ENCODE data around the gene CD99L2.

CD99L2 gene

DNA sequence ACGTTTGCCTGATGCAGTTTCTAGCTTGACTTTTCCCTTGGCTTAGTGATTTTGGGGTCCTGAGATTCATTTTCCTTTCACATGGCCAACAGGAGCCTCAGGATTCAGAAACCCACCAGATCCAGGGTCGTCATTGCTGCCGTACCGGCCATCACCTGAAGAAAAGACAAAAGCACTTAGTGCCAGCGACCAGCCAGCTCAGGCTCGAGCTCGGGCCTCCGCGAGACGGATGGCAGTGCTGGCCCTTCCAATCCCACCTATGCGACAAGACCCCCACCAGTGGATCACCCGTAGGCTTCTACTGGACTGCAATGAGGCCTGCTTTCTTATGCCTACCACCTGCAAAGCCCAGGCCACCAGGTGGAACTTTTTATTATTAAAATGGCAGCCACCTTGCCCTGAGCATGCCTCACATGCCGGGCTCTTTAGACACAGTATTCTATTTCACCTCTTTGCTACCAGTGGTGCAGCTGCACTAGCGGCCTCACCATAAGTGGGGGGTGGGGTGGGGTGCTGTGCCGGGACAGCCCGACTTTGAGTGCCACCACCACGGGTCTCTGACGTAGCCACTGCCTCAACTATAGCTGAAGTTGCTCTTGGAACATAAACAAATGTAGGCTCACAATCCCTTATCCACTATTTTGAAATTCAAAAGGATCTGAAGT is 121.0 kb downstream of the CD99L2 start:
- no peak for DNase-seq

DNA sequence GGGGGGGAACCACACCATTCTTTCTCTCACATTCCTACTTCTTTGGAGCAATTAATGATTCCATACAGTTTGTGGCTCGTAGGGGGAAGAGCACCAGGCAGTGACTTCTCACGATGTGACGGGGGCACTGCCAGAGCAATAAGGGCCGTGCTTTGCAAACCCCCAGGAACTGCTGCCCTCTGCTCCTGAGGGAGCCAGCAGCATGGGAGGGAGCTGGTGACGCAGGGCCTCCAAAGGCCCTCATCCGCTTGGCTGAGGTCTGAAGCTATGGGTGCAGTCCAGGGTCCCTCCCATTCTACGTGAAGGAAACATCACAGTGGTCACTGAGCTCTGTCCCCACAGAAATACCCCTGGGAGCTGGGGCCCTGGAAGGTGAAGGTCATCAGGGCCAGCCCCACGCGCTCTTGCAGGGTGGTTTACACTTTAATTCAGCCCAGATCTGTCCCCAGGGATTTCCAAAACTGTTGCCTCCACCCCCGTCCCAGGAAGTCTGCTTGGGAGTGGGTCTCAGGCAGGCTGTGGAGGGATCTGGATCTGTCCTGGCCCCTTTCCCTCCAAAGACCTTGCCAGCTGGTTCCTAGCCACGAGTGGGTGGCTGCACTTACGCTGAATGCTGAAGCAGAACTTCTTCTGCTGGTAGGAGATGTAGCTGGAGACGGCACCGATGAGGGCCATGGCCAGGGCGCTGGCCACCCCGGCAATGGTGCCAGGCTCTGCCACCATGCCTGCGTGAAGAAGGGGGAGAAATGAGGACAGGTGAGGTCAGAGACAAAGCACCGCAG is 122.7 kb downstream of the CD99L2 start:
- no peak for DNase-seq

DNA sequence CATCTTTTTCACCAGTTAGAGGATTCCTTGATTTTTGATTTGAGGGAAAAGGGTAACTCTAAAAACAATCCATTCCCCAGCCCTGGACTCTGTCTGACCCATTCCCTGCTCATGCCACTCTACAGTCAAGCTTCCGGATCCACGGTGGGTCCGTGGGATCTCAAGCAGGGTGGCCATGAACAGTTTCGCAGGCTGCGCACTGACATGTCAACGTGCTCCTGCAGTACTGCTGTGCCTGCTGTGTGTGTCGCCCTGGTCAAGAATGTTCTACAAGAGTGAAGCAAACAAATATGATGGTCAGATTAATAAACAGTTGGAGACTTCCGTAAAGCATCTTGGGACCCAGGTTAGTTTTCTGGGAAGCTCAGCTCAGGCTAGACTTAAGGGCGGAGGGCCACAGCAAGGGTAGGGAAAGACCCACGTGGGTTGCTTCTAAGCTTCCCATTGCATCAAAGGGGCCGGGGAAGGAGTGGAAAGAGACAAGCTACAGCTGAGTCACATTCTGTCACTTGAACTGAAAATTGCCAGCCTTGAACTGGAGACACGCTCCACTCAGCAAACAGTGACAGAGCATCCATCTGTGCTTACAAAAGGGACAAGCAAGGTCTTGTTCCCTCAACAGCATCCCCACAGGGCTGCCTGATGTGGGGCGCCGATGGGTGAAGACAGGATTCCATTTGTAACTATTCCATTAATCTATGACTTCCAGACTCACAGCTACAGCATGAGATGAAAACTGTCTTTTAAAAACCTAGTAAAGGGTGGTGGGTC is 123.5 kb downstream of the CD99L2 start:
- no peak for DNase-seq

DNA sequence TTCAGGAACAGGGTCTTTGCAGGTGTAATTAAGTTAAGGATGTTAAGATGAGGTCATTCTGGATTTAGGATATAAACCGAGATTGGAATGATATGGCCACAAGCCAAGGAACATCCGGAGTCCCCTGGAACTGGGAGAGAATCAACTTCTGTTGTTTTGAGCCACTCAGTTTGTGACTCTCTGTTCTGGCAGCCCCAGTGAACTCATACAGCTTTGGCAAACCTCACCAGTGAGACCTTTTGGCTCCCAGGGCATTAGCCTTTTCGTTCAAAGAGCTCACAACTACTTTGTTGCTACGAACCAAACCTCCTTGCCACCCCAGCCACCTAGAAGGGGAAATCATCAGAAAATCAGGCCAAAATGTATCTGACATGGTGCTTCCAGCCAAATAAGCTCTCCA is 124.8 kb downstream of the CD99L2 start:
- no peak for DNase-seq

DNA sequence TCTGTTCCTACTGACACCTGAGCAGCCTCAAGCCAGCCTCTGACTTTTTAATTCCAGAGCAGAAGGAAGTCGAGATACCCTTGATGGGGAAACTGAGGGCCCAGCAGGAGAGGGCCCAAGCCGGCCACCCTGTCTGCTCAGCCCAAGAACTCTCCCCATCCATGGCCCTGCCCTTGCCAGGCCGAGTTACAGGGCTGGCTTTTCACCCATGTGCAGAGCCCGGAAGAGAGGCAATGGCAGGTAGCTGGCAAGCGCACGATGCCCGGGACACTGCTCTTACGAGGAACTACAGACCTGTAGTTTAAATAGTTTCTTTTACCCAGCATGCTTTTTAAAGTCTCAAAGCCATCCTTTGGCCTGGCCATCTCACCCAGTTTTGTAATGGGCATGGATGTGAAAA is 125.4 kb downstream of the CD99L2 start:
- DNase-seq, result no peak

DNA sequence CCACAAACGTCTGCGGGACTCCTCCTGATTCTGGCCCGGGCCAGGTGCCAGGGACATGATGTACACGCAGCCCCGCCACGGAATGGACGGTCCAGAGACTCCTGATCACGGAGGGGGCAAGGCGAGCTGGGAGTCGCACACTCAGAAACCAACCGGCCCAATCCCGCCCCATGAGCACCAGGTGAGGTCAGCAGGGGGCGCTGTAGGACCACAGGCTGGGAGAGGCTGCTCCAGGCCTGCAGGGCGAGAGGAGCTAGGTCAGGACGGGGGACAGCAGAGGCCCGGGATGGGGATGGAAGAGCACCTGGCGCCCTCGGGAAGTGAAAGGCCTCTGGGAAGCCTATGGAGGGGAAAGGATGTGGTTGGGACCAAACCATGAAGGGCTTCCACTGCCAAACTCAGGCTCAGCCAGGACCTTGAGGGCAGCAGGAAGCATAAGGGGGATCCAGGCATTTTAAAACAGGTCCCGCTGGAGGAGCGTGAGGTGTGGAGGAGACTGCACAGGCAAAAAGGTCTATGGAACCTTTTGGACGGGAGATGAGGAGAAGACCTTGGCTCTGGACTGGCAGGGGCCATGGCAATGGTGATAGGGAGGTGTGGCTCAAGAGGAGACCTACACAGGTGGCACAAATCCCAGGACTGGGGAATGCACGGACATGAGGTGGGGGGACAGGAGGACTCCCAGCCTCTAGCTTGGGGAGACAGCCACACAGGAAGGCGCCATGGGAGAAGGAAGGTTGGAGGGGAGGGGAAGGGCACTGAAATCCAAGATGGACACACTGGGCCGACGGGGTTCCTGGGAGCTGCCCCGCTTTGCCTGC is 126.1 kb downstream of the CD99L2 start:
- no peak for DNase-seq

DNA sequence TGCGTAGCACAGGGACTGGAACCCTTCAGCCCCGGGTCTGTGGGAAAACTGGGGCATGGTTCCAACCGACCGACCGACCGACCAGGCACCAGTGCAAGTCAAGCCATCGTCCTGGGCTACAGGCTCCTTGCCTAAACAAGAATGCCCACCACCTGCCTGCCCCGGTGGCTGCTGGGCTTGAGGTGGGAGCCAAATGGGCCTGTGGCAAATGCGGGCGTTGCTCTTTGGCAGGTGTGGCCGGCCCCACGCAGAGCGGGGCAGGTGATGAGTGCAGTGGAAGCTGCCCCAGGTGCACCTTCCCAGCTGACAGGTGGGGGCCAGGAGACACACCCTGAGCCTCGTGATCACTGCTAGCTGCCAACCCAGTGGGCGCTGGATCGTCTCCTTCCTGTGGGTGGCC is 127.4 kb downstream of the CD99L2 start:
- DNase-seq, result no peak

DNA sequence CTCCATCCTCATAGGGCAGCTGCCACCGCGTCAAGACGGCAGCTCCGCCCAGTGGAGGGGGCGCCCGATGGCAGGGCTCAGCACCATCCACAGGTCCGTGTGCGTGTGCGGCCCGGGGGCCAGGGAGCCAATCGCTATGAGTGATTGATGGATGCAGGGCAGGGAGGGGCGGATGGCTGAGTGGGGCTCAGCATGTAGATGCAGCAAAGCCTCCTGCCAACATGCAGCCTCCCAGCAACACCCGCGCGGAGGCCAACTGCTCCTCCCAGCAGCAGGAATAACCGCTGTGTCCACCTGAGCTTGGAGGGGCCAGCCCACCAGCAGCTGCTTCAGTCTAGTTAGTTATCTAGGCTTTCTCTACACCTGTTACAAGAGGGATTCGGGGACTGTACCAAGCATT is 127.8 kb downstream of the CD99L2 start:
- no peak for DNase-seq

DNA sequence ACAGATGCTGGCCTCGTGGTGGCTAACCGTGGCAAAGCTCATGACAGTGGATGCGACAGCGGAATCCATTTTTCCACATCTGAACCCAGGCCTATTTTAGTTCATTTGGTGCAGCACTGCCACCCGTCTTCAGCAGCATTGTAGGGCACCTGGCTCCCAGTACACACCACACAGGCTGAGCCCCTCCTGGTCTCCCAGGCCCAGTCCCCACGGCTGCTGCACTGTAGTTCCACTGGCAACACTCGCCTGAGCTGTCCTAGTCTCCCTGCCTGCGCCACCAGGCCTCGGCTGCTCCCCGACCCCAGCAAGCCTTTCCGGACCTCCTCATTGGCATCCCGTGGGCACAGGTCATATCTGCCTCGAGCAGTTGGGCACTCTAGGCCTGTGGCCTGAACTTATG is 129.1 kb downstream of the CD99L2 start:
- no peak for DNase-seq

DNA sequence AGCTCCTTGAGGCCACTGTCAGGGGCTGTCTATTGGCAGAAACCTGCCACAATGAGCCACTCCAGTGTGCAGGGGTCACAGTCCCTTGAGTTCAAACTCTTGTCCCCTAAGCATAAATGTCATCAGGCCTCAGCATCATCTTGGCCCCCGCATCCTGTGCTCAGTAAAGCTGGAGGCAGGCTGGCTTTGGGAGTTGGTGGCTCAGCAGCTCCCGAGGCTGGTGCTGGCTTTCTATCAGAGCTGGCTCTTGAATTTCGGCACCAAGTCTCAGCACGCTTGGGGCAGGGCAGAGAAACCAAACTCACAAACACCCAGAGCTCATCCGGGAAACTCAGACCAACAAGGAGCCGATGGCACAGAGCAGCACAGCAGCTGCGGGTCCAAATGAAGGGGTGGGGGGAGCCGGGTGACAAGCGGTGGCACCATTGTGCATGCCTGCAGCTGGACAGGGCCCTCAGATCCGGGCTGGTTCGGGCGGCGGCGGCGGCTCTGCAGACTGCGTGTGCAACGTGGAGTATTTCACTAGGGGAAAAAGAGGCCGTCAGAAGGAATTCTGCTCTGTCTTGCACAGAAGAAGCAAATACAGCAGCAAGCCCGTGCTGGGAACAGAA is 129.8 kb downstream of the CD99L2 start:
- no peak for DNase-seq

DNA sequence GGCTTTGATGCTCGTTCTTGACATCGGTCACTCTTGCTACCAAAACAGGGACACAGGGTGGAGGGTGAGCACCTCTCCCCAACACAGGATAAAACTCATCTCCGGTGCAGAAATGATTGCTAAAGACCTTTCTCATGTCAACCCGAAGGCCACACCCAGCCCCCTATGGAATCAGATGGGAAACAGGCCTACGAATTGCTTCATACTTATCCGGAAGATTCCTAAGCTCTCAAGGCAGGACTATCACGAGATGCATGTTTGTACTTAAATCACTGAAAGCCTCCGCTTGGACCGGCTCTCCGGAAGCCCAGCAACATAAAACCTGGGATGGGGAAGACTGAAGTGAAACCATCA is 130.4 kb downstream of the CD99L2 start:
- DNase-seq, result no peak

DNA sequence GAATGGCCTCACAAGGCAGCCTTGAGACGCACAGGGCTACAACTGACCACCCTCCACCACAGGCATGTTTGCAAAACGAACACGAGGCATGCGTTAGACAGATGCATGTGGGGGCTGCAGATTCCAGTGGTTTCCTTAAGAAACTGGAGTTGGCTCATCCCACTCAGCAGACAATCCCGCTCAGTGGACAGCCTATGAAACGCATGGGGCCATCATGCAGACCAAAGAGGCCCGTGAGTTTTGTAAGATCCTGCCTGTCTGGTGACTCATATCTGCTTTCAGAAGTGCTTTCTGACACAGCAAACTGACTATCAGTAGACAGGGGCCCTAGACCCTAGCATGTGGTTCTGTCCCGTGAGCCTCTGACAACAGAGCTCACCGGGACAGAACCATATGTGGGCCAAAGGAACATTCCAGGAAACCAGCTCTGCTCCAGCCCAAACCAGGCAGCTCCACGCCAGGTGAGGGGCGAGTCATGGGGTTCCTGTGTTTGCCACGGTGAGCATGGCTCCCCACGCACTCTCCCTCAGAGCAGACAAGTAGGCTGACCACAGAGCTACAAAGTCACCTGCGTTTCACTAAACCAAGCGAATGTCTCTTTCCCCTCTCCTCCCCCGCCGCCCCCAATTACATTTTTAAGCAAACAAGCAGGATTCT is 130.9 kb downstream of the CD99L2 start:
- DNase-seq, result no peak

DNA sequence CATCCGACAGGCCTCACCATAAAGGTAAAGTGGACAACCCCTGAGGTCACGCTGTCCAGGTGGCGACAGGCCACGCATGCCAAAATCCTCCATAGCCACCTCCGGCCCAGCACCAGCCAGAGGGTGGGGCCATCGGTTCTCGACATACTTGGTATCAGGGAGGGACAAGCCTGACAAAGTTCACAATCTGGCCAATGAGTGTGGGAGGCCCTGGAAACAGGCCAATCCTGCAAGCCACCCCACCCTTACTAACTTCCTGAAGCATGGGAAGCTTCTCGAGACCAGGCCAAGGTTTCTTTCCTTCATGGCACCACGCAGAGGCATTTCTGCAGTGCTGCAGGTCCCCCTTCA is 131.4 kb downstream of the CD99L2 start:
- DNase-seq, result no peak

DNA sequence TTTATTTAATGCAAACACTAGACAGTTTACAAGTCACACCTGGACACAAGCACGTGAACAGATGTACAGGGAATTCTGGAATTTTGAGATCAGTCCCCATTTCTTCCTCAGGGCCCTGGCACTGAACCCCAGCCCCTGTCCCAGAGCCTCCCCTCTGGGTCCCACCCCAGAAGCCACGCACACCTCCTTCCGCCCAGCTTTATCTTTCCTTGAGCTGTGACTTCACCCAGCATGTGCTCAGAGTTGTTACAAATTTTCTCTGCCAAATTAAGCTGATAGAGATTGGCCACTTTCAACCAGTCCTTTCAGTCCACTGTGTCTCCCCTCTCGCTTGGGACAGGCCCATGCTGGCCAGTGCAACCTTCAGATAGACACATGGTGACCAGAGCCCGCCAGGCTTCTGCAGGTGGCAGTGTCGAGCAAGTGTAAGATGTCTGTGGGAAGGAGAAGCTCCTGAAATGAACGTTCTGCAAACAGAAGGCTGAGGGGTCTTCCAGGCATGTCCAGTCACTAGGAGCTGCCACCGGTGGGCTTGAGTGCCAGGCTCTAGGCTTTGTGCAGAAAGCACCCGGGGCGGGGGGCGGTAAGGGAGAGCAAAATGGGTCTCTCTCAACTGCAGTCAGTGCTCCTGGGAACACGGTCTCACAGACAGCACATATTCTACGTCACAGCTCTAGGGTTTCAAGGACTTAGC is 132.0 kb downstream of the CD99L2 start:
- DNase-seq, result no peak

DNA sequence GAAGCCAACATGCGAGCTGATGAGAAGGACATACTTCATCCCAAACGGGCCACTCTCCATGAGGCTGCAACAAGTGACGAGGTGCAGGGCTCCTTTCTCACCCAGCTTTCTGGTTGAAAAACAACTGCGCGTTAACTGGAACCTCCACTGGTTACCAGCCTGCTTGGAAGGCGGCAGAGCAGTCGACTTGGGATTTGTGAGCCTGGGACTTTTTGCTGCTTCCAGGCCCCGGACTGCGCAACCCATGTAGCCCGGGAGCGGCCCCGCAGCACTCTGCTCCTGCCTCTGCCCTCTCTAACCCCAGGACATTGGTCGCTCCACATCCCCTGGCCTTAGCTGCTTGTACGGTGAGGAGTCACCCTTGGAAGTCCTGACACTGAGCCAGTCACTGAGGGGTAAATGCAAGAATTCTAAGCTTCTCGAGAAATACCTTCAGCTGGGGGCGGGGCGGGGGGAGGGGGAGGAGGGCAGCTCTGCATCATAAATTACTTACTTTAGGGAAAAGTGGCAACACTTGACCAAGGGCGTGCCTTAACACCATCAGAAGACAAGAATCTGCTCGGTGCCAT is 132.6 kb downstream of the CD99L2 start:
- no peak for DNase-seq

DNA sequence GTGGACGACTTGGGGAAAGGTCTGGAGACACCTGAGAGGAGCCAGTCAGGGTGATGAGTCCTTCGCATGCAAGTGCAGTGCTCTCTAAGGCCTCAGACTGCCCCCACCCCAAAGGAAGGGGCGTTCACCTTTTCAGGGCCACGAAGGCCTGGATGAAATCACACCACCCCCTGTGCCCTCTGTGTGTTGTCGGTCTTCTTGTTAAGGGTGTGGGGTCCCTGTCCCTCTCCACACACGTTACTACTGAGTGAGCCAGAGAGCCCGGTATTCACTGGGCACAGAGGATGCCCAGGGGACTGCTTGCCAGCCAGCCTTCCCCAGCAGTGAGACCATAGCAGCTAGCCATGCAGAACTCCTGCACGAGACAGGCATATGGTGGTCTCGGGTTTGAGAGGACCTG is 133.2 kb downstream of the CD99L2 start:
- no peak for DNase-seq

DNA sequence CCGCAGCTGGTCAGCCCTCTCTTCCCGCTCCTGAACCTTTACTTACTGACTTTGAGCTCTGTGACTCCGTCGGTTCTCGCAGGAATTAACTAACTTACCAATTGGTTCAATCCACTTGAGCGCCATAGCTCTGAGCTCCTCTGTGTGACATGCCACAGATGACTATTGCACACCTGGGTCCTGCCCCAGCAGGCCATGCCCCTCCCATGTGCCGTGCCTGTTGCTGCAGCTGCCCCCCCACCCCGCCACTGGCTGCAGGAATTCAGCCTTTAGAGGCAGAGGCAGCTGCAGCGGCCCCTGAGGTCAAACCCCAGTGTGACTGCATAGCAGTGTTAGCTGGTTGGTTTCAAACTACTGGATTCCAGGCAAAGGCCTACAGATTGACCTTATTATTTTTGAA is 134.7 kb downstream of the CD99L2 start:
- DNase-seq, result no peak

DNA sequence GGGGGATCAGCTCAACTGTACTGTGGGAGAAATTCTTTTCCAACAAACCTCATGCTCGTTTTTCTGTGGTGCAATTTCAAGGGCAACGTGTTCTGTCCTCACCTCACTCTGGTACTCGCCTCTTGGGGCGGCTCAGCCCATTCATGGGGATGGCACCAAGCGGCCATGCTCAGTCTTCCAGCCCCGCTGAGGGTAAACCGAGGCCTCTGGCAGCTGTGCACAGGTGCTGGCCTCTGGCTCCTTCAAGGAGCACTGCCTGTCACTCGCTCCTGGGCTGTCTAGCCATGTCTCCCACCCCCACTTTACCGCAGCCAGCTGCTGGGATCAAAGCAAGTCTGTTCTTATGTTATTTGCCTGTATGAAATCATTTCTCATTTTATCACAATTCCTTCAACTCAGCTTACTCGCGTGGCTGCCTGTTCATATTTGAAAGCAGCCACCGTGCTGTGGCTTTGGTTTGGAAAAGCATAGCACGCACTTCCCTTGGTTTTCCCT is 135.1 kb downstream of the CD99L2 start:
- DNase-seq, result no peak

DNA sequence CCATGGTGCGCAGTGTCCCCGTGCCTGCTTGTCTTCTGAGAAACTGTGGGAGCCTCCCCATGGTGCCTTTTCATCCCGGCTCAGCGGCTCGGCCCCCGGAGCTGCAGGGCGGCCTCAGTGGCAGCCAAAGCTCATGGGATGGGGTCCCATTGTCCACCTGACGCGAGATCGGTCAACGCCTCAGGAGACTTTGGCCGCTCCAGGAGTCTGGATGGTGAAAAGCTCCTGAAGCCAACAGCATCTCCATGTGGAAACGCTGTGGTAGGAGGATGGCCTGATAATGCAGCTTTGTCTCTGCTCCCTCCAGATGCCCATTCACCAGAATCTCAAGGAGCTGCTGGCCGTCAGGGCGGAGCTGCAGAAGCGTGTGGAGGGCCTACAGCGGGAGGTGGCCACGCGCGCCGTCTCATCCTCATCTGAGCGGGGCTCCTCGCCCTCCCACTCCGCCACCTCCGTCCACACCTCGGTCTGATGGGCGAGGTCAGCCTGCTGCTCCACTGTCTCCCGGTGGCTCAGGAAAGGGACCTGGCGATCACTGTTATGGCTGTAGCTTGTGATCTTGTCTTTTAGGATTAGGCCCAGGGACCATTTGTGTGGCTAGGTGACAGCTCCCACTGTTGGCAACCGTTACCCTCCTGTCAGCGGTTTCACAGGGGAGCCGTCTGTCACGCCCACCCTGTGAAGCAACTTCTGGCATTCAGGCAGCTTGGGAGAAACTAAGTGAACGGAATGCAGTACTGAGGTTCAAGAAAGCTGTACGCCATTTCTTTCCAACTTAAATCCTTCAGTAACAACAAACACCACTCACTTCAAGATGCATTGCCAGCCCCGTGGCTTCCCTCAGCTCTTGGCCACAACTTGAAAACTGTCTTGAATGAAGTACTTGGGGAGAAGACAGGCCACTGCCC is 136.0 kb downstream of the CD99L2 start:
- no peak for DNase-seq

DNA sequence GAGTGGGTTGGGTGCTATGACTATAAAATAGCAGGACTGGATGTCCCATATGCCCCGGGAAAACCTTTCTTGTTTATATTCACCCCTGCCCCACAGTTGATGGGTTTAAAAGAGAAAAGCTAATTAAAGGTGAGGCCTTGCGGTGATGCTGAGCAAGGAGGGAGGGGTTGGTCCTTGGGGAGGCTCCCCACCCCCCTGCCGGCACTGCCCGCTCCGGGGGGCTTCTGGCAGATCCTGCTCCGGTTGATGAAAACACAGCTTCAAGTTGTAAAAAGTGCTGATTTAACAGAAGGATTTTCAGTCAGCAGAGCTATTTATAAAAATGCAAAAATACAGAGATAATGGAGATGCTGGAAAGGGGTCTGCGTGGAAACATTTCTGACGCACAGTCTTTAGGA is 136.7 kb downstream of the CD99L2 start:
- DNase-seq, result no peak
